LNCAP (cell line): Measurements from ENCODE around the gene SDK1.

ENCODE experiments used
- TF ChIP-seq, protein P1 (sequence below): fragments of 450-650 bp; IDR thresholded peaks from 2 replicates; pipeline ENCODE4 v1.5.1; 2017; ENCODE audit warnings: mild to moderate bottlenecking

The SDK1 gene

DNA sequence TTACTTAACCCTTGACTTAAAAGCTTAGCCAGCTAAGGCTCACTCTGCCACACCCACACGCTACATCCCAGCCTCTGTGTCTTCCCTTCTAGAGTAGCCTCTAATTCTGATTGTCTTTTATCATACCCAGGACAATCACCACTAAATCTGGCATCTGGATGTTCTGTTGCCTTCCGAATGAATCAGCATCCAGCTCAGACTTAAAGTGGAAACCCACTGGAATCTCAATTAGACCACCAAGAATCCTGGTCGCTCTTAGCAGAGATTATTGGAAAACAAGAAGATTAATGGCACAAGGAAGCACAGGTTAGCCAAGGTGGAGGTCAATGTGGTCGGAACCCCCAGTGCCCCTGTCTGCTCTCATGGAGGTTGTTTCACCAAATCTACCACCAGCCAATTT lies 976.9 kb downstream of the SDK1 start:
- TF ChIP-seq, protein P1, sequence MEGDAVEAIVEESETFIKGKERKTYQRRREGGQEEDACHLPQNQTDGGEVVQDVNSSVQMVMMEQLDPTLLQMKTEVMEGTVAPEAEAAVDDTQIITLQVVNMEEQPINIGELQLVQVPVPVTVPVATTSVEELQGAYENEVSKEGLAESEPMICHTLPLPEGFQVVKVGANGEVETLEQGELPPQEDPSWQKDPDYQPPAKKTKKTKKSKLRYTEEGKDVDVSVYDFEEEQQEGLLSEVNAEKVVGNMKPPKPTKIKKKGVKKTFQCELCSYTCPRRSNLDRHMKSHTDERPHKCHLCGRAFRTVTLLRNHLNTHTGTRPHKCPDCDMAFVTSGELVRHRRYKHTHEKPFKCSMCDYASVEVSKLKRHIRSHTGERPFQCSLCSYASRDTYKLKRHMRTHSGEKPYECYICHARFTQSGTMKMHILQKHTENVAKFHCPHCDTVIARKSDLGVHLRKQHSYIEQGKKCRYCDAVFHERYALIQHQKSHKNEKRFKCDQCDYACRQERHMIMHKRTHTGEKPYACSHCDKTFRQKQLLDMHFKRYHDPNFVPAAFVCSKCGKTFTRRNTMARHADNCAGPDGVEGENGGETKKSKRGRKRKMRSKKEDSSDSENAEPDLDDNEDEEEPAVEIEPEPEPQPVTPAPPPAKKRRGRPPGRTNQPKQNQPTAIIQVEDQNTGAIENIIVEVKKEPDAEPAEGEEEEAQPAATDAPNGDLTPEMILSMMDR: no peak

DNA sequence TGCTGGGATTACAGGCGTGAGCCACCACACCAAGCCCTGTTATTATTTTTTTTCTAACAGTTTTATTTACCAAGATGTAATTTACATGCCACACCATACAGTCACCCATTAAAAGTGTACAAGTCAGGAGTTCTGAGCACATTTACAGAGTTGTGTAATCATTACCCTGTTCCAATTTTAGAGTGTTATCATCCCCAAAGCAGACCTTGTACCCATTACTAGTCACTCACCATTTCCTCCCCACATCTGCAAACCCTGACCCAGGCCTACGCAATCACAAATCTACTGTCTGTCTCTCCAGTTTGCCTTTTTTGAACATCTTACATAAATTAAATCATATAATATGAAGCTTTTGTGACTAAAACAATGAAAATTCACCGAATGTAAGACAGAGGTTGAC lies 978.2 kb downstream of the SDK1 start:
- TF ChIP-seq, protein P1: no peak

DNA sequence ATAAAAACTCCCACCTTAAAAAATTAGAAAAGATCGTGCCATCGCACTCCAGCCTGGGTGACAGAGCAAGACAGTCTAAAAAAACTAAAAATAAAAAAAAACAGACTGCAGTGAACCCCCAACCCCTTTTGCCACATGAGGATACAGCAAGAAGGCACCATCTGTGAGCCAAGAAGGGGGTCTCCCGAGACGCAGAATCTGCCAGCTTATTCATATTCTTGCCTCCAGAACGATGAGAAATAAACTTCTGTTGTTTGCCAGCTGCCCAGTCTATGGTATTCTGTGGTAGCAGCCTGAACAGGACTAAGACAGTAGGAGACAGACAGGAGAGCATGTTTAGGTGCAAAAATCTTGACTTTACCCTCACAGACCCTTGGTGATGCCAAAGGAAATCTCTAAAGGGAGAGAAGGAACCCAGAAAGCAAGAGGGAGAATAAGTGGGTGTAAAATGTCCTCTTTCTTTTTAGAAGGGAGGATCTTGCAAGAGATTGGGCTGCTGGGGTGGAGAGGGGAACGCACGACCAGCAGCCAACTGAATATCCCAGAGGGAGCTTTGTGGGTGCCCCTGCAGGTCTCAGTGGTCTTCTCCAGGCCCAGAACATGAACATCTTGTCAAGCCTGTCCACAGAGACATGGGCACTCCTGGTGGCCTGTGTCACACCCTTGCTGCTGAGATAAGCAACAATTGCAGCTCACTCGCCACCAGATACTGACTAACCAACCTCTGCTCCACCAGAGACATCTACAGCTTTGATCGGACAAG lies 980.4 kb downstream of the SDK1 start:
- TF ChIP-seq, protein P1: no peak

DNA sequence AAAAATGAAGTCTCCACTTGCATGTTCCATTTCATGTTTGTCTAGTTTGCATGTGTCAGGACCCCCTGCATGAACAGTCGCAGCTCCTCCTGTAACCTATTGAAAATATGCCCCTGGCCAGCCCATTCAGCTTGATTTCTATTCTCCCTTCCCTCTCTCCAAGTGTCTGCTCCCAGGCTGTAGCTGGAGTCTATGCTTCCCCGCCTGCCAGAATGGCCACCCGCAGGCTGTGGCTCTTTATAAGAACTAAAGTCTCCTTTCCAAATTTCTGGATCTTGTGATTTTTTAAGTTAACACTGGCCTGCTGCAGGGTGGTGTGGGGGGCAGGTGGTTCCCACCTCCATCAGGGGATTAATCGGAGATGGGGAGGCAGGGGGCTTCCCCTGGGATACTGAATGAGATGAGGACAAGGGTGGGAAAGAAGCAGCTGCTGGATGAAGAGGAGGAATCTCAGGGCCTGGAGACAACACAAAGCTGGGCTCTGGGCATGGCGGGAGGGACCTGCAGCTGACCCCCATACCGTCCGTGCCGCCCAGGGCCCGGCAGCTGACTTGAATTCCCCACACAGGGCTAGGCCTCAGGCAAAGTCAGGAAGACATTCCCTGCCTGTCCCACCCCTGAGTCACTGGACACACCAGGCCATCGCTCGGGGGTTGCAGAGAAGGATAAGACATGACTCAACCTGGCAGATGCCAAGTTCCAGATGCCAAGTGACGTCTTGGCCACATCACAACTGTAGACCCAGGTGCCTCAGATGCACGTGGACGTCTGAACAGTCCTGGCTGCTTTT lies 981.6 kb downstream of the SDK1 start:
- TF ChIP-seq, protein P1: no peak

DNA sequence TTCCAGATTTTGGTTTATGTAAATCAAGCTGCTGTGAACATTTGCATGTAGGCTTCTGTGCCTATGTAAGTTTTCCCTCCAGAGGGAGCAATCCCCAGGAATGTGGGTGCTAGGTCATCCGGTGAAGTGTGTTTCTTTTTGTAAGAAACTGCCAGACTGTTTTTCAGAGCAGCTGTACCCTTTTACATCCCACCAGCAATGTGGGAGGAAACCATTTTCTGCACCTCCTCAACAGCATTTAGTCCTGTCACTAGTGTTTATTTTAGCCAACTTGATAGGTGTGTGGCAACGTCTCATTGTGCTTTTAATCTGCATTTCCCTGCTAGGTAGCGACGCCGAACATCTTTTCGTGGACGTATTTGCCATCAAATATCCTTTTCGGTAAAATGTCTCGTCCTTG lies 985.3 kb downstream of the SDK1 start:
- TF ChIP-seq, protein P1: no peak

DNA sequence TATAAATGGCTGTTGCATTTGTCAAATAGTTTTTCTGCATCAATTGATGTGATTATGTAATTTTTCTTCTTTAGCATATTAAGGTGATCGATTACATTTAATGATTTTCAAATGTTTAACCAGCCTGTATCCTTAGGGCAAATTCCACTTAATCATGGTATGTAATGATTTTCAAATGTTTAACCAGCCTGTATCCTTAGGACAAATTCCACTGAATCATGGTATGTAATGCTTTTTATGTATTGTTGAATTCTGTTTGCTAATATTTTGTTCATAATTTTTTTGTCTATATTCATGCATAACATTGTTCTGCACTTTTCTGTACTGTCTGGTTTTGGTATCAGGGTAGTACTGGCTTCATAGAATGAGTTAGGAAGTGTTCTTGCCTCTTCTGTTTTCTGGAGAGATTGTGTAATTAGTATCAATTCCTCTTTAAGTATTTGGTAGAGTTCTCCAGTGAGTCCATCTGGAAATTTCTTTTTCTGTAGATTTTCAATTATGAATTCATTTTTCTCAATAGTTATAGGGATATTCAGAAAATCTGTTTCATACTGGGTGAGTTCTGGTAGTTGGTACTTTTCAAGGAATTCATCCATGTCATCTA lies 987.8 kb downstream of the SDK1 start:
- TF ChIP-seq, protein P1: no peak

DNA sequence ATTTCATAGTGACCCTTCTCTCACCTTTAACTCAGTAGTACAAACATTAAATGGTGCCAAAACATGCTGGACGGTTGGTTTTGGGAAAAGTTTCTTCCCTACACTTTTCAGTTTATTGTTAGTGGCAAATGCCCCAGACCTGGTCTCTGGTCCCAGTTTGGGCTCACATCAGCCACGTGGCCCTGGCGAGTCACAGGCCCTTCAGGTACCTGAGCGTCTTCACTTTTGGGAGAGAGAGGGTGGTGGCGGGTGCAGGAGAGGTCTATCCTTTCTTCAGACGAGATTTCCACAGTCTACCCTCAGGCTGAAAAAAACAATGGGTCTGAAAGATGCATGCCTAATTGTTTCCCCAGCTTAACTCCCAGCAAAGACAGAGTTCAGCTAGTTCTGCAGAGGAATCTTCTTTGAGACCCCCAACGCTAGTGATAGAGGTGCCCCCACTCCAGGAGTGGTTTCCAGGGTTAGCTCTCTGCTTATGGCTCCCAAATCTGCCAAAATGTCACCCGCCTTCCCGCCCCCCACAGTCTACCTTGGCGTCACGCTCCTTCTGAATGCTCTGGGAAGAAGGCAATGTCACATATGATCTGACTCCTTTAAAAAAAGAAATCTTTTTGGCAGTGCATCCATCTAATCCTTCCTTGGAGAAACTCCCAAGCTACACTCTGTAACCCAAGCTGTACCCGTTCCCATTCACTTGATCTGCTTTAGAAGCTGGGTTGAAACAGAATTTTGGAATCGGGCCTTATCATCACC lies 996.3 kb downstream of the SDK1 start:
- TF ChIP-seq, protein P1: no peak
